Heart left ventricle (tissue), 13 donors: Measurements from ENCODE around the gene COQ3.

Experiments
- CTCF ChIP-seq, 12 donors: fragments of 200-600 bp; sonication (generic) in 4 of 12; IDR thresholded peaks; one replicate each; pipeline versions ENCODE4 v1.5.0 to v1.8.0; 2018 to 2022; ENCODE audit warnings: antibody characterized with exemption in 12 of 12, mild to moderate bottlenecking in 5 of 12
- POLR2A ChIP-seq, 2 donors: fragments of 450-650 bp; IDR thresholded peaks; one replicate each; pipeline ENCODE4 v1.6.1; 2017; ENCODE audit warnings: antibody characterized with exemption in 2 of 2, mild to moderate bottlenecking in 2 of 2, moderate library complexity in 2 of 2
- donor health status: ischemic (EF 13 %, LVEDD 7.1; RV severe dilation, severe dysfunction).
- donor health status: DM: no; HTN: yes; CAD: no.
- donor health status: DM: no; HTN: no; CAD: no.
- donor health status: ischemic (EF 25% LVEDD 6.9; RV normal size, moderate dysfunction).
- donor health status: ischemic (EF 25% LVEDD 5.7; RV mildly dilated, moderate dysfunction).
- donor health status: ischemic (EF 35%, LVEDD 5.7; RV mildly dilated, moderate dysfunction).
- donor health status: nonischemic (EF 11% LVEDD 7.7; RV severe dilation, severe dysfunction).
- donor health status: DM: yes; HTN: yes; CAD: no.
- donor health status: PGD.
- donor health status: ischemic (EF 29% LVEDD 5.4; RV normal size, mild dysfunction).
- donor health status: nonischemic (EF 23%, LVEDD 6.1; RV moderate dilation, normal function).

GRCh38 chr6:99330159-99330558, 63.8 kb downstream of the COQ3 start:
- peak; percentile 44 to 82 (median 66) for TF ChIP-seq CTCF (IDR thresholded peaks at IDR 0.05)
- no peak for TF ChIP-seq POLR2A (IDR thresholded peaks at IDR 0.05)
